PFSK-1 (cell line): ENCODE results near the gene RPL36A.

ENCODE experiments used
- FOXP2 ChIP-seq: optimal IDR thresholded peaks from 2 replicates; pipeline ENCODE3; 2011; ENCODE audit warnings: borderline replicate concordance, control low read depth, inconsistent platforms; ENCODE audit not compliant: insufficient read depth; ENCODE audit errors: extremely low read length, extremely low read depth
- POLR2AphosphoS5 ChIP-seq: IDR thresholded peaks from 2 replicates; pipeline ENCODE4 v1.6.1; 2012; ENCODE audit warnings: low read depth, mild to moderate bottlenecking, control low read depth, low read length, moderate library complexity
- REST ChIP-seq, 2 experiments: IDR thresholded peaks; 2 replicates each; pipeline versions ENCODE4 v1.6.1 to v1.8.0; 2011 to 2012; ENCODE audit warnings: low read depth in 2 of 2, low read length in 2 of 2, control low read depth in 1 of 2, inconsistent platforms in 1 of 2, mild to moderate bottlenecking in 1 of 2, moderate library complexity in 1 of 2; ENCODE audit not compliant: insufficient read depth in 1 of 2
- SIN3A ChIP-seq: IDR thresholded peaks from 2 replicates; pipeline ENCODE4 v1.6.1; 2012; ENCODE audit warnings: mild to moderate bottlenecking, low read length, moderate library complexity, borderline replicate concordance; ENCODE audit not compliant: insufficient read depth
- TAF1 ChIP-seq: IDR thresholded peaks from 2 replicates; pipeline ENCODE4 v1.6.1; 2012; ENCODE audit warnings: low read length, control low read depth, borderline replicate concordance; ENCODE audit not compliant: insufficient read depth

Gene RPL36A

GRCh38 chrX:101399825-101400224, 9.0 kb downstream of the RPL36A start:
- TF ChIP-seq POLR2AphosphoS5 (no peak), TAF1 (no peak), FOXP2 (no peak), REST (IDR thresholded peaks at IDR 0.05; ENCODE audit: insufficient read depth in 1 of 2, low read depth in 2 of 2, low read length in 2 of 2) (no peak), SIN3A (no peak)

DNA sequence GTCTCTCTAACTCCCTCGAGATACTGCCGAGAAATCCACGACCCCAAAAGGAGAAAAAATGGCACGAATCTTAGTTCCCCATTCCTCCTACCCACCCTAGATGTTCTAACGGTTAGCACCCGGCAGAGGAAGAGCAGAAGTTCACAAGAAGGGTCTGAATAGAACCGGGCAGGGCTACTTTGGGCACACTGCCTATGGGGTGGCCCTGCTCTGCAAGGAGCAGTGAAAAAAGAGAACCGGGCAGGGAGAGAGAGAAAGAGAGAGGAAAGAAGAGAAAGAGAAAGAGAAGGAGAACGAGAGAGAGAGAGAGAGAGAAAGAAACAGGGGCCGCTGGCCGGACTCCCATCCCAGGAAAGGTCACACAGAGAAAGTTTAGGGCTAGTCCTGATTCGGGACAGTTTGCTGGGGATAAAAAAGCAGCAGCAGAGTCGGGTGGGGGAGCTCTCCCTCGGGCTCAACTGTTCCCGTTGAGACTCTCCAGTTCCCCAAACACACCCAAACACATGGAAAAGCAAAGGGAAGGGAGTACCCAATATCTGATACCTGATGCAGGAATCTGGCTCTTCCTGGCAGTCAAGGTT, 16.4 kb downstream of the RPL36A start:
- TF ChIP-seq FOXP2 (no peak), TAF1 (no peak), SIN3A (no peak), REST (IDR thresholded peaks at IDR 0.05; ENCODE audit: insufficient read depth in 1 of 2, low read depth in 2 of 2, low read length in 2 of 2) (no peak), POLR2AphosphoS5 (no peak)

- TF ChIP-seq TAF1 (peak; percentile 74; the same call in 1 of the 2 replicates), FOXP2 (no peak), REST (IDR thresholded peaks at IDR 0.05; ENCODE audit: insufficient read depth in 1 of 2, low read depth in 2 of 2, low read length in 2 of 2) (no peak; a peak in 1 of 4 replicates), POLR2AphosphoS5 (peak; percentile 82), SIN3A (peak; percentile 85; the same call in 1 of the 2 replicates)
These were observed 17.1 kb downstream of the RPL36A start, which contains the start of the genes GLA and HNRNPH2 for GRCh38 chrX:101407748-101408531. GLA (minus strand) TSS chrX:101407925; CDS start chrX:101407903, 22 bp downstream. HNRNPH2 (plus strand) TSS chrX:101408222; CDS start chrX:101411989, 3,767 bp downstream.

DNA sequence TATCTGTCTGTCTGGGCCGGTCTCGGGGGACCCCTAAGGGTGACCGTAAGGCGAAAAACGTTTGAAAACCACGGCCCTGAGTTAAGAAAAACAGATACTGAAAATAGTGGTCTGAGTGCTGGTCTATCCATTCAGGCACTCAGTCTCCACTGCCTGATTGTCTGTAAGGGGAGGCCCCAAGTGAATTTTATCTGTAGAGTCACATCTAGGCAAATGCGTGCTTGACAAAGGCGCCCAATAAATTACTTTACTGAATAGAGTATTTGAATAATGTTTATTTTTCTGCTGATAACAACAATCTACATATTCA, 17.7 kb downstream of the RPL36A start:
- TF ChIP-seq POLR2AphosphoS5 (no peak), REST (IDR thresholded peaks at IDR 0.05; ENCODE audit: insufficient read depth in 1 of 2, low read depth in 2 of 2, low read length in 2 of 2) (no peak), SIN3A (no peak), TAF1 (no peak), FOXP2 (no peak)
